Dendritic cell treated with granulocyte-macrophage colony-stimulating factor and Interleukin-4, amounts not matched to agents 40 ng/mL and 50 ng/mL, for 4 days (primary cell): ENCODE data around the gene BSDC1.
"Not testable (repeated sequence)": the region's sequence is repeated elsewhere in the genome, so short reads cannot be mapped to it uniquely, and the experiment has no call there.

ENCODE experiments used
- H3K27ac Mint-ChIP-seq: one replicate; pipeline ENCODE4 v1.8.0; 2022; ENCODE audit warnings: mild to moderate bottlenecking, mixed read lengths
- H3K27me3 Mint-ChIP-seq: one replicate; pipeline ENCODE4 v1.8.0; 2022; ENCODE audit warnings: mild to moderate bottlenecking, mixed read lengths
- H3K36me3 Mint-ChIP-seq: one replicate; pipeline ENCODE4 v1.8.0; 2022; ENCODE audit warnings: low read depth, mixed read lengths
- H3K4me1 Mint-ChIP-seq: one replicate; pipeline ENCODE4 v1.8.0; 2022; ENCODE audit warnings: low read depth, mixed read lengths
- H3K4me3 Mint-ChIP-seq: one replicate; pipeline ENCODE4 v1.8.0; 2022; ENCODE audit warnings: mild to moderate bottlenecking, moderate library complexity, mixed read lengths
- H3K9me3 Mint-ChIP-seq: one replicate; pipeline ENCODE4 v1.8.0; 2022; ENCODE audit warnings: mixed read lengths
- intact Hi-C: fragments of 100-400 bp; cut with micrococcal nuclease; formaldehyde crosslinking; loops from one replicate; pipeline ENCODE4 v1.15.0; 2022

BSDC1 gene

DNA sequence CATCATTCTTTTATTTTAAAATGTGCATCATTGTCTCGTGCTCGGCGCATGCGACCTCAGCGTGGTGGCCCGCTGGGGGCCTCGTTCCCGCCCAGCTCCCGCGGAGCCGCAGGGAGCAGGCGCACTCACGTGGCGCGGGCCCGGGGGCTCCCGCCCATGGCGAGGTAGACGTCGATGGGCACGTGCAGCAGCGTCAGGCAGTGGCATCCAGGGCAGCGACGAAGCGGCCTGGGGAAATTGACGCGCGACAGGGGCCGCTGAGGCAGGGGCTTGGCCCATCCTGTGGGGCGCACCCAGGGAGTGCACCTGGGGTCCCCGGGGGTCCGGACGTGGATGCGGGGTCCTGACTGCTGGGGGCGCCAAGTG is 33.0 kb downstream of the BSDC1 start:
- Mint-ChIP-seq H3K4me3 (no peak overlapping the region), H3K9me3 (no peaks in the 10 kb centered on the region), H3K27ac (no peak overlapping the region), H3K36me3 (peaks cover 51% of the 10 kb centered on the region), H3K27me3 (peaks cover 51% of the 10 kb centered on the region), H3K4me1 (peaks cover 26% of the 10 kb centered on the region)
- intact Hi-C loops: no loop called here

DNA sequence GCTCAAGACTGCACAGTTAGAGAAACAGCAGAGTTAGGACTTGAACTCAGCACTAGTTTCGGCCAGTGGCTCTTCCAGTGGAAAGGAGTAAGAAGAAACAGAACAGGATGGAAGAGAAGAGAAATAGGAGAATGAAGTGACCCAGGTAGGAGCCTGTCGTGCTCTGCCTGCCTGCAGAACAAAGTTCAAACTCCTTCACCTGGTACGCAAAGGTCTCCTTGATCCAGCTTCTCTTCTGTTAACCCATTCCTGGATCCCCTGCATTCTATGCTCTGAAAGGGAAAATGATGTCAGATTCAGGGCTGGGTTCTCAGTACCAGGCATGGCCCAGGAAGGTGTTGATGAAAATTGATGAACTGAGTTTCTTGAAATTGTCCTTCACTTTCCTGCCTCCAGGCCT is 35.8 kb downstream of the BSDC1 start:
- Mint-ChIP-seq H3K27ac (no peak overlapping the region), H3K27me3 (peaks cover 56% of the 10 kb centered on the region), H3K4me1 (peaks cover 36% of the 10 kb centered on the region), H3K4me3 (no peak overlapping the region), H3K9me3 (no peaks in the 10 kb centered on the region), H3K36me3 (peaks cover 31% of the 10 kb centered on the region)
- intact Hi-C loops: no loop called here

- H3K36me3 Mint-ChIP-seq: peaks cover 22% of the 10 kb centered on the region
- H3K4me3 Mint-ChIP-seq: no peak overlapping the region
- no peaks in the 10 kb centered on the region for H3K9me3 Mint-ChIP-seq
- H3K27ac Mint-ChIP-seq: no peak overlapping the region
- H3K4me1 Mint-ChIP-seq: peaks cover 40% of the 10 kb centered on the region
- H3K27me3 Mint-ChIP-seq: peaks cover 50% of the 10 kb centered on the region
- intact Hi-C loops: no loop called here
Observed at GRCh38 chr1:32357614-32358013, 36.6 kb downstream of the BSDC1 start.

DNA sequence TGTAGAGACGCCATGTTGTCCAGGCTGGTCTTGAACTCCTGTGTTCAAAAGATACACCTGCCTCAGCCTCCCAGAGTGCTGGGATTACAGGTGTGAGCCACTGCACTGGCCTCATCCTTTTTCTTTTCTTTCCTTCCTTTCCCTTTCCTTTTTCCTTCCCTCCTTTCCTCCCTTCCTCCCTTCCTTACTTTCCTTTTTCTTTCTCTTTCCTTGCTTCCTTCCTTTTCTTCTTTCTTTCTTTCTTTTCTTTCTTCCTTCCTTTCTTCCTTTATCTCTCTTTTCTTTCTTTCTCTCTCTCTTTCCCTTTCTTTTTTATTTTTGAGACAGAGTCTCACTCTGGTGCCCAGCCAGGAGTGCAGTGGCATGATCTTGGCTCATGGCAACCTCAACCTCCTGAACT is 37.8 kb downstream of the BSDC1 start:
- no peaks in the 10 kb centered on the region for H3K9me3 Mint-ChIP-seq
- peaks cover 40% of the 10 kb centered on the region for H3K4me1 Mint-ChIP-seq
- intact Hi-C loops: no loop called here
- no peak overlapping the region for H3K27ac Mint-ChIP-seq
- peaks cover 41% of the 10 kb centered on the region for H3K27me3 Mint-ChIP-seq
- peaks cover 17% of the 10 kb centered on the region for H3K36me3 Mint-ChIP-seq
- H3K4me3 Mint-ChIP-seq: no peak overlapping the region

DNA sequence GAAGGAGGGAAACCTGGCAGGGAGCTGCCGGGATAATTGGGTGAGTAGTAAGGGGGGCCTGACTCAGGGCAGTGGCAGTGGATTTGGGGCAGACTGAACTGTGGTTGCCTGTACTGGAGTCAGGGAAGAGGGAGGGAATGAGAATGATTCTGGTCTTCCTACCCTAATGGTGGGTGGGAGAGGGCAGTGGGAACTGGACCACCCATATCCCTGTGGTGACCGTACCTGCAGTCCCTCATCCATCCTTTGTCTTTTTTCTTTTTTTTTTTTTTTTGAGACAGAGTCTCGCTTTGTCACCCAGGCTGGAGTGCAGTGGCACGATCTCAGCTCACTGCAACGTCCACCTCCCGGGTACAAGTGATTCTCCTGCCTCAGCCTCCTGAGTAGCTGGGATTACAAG is 38.5 kb downstream of the BSDC1 start:
- intact Hi-C loops, H3K4me3 Mint-ChIP-seq, H3K9me3 Mint-ChIP-seq, H3K27ac Mint-ChIP-seq: not testable (repeated sequence)
- Mint-ChIP-seq H3K4me1 (peaks cover 40% of the 10 kb centered on the region), H3K36me3 (peaks cover 13% of the 10 kb centered on the region), H3K27me3 (peaks cover 35% of the 10 kb centered on the region)

DNA sequence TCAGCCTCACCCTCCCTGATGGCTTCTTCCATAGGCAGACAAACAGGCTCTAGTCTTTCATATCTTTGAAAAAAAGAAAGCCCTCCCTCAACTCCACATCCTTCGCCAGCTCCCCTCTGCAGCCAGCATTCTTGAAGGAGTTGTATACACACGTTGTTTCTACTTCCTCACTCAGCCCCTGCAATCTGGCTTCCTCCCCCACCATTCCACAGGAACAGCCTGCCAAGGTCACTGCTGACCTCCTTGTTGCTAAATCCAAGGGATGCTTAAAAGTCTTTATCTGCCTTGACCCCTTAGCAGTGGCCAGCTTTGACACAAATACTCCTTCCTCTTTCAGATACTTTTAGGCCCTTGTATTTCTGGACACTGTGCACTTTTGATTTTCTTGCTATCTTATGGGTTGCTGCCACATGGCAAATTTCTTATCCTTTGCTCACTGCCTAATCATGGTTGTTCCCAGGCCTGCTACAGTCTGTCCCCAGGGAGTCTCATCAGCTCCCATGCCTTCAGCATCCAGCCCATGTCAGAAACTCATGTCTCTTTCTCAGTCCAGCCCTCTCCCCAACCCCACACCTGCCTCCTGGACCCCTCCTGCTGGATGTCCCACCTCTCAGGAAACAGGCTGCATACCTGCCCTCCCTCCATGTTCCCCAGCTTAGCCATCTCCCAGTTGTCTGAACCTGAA is 40.2 kb downstream of the BSDC1 start:
- H3K36me3 Mint-ChIP-seq: peaks cover 8% of the 10 kb centered on the region
- peaks cover 22% of the 10 kb centered on the region for H3K27me3 Mint-ChIP-seq
- H3K4me3 Mint-ChIP-seq: peak overlapping the region; percentile 11
- H3K9me3 Mint-ChIP-seq: no peaks in the 10 kb centered on the region
- intact Hi-C loops: no loop called here
- H3K27ac Mint-ChIP-seq: peak overlapping the region; percentile 79
- peaks cover 47% of the 10 kb centered on the region for H3K4me1 Mint-ChIP-seq

DNA sequence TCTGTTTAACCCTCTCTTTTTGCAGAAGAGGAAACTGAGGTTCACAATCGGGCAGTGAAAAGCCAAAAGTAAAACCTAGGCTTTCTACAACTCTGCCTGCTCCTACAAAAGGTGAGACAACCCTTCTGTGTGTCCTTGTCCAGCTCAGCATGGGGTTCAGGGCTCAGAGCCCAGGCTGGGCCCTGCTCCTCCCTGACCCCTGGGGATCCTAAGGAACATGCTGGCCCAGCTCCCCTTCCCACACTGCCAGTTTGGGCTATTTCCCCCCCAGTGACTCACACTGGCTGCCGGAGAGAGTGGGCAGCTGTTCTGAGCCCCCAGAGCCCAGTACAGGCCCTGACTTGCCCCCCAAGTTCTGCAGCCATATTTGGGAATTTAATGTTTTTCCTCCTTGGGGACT is 40.8 kb downstream of the BSDC1 start:
- Mint-ChIP-seq H3K27me3 (peaks cover 22% of the 10 kb centered on the region), H3K4me1 (peaks cover 53% of the 10 kb centered on the region), H3K4me3 (no peak overlapping the region), H3K9me3 (no peaks in the 10 kb centered on the region), H3K27ac (peak overlapping the region; percentile 79), H3K36me3 (peaks cover 8% of the 10 kb centered on the region)
- intact Hi-C loops: no loop called here

DNA sequence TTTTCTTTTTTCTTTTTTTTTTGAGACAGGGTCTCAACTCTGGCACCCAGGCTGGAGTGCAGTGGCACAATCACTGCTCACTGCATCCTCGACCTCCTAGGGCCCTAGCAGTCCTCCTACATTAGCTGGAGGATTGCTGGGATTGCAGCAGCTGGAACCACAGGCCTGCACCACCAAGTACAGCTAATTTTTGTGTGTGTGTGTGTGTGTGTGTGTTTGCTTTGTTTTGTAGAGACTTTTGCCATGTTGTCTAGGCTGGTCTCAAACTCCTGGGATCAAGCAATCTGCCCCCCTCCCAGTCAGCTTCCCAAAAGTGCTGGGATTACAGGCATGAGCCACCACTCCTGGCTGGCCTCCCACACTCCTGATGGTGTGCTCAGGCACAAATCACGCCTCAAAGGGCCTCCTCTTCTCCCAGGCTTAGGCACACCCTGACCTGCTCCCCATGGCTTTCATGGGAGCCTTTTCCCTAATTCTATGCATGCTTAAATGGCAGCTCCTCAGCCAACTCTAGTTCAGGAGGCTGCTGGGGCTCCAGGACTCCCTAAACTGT is 41.3 kb downstream of the BSDC1 start:
- Mint-ChIP-seq H3K9me3 (no peaks in the 10 kb centered on the region), H3K27me3 (peaks cover 25% of the 10 kb centered on the region), H3K4me3 (peak overlapping the region; percentile 73), H3K4me1 (peaks cover 58% of the 10 kb centered on the region), H3K36me3 (peaks cover 8% of the 10 kb centered on the region), H3K27ac (peak overlapping the region; percentile 79)
- intact Hi-C loops: no loop called here

GRCh38 chr1:32352239-32352745 is 41.9 kb downstream of the BSDC1 start:
- intact Hi-C loops: no loop called here
- Mint-ChIP-seq H3K4me1 (peaks cover 60% of the 10 kb centered on the region), H3K27me3 (peaks cover 23% of the 10 kb centered on the region), H3K27ac (peak overlapping the region; percentile 79), H3K4me3 (peak overlapping the region; percentile 73), H3K9me3 (no peaks in the 10 kb centered on the region), H3K36me3 (peaks cover 8% of the 10 kb centered on the region)

- intact Hi-C loops: loop anchor here (1.0 kb wide), 1 partner anchor 12 kb away; no protein-coding TSS in a partner anchor
- peaks cover 8% of the 10 kb centered on the region for H3K36me3 Mint-ChIP-seq
- H3K4me3 Mint-ChIP-seq: peak overlapping the region; percentile 73
- H3K27ac Mint-ChIP-seq: peak overlapping the region; percentile 79
- H3K27me3 Mint-ChIP-seq: peaks cover 26% of the 10 kb centered on the region
- H3K9me3 Mint-ChIP-seq: no peaks in the 10 kb centered on the region
- H3K4me1 Mint-ChIP-seq: peaks cover 62% of the 10 kb centered on the region
Observed at GRCh38 chr1:32351399-32352238, 42.6 kb downstream of the BSDC1 start.

GRCh38 chr1:32350785-32351398 is 43.3 kb downstream of the BSDC1 start:
- peak overlapping the region; percentile 73 for H3K4me3 Mint-ChIP-seq
- H3K4me1 Mint-ChIP-seq: peaks cover 69% of the 10 kb centered on the region
- H3K36me3 Mint-ChIP-seq: peaks cover 8% of the 10 kb centered on the region
- H3K9me3 Mint-ChIP-seq: no peaks in the 10 kb centered on the region
- intact Hi-C loops: loop anchor here (1.0 kb wide), 1 partner anchor 12 kb away; no protein-coding TSS in a partner anchor
- peaks cover 31% of the 10 kb centered on the region for H3K27me3 Mint-ChIP-seq
- H3K27ac Mint-ChIP-seq: peak overlapping the region; percentile 79

DNA sequence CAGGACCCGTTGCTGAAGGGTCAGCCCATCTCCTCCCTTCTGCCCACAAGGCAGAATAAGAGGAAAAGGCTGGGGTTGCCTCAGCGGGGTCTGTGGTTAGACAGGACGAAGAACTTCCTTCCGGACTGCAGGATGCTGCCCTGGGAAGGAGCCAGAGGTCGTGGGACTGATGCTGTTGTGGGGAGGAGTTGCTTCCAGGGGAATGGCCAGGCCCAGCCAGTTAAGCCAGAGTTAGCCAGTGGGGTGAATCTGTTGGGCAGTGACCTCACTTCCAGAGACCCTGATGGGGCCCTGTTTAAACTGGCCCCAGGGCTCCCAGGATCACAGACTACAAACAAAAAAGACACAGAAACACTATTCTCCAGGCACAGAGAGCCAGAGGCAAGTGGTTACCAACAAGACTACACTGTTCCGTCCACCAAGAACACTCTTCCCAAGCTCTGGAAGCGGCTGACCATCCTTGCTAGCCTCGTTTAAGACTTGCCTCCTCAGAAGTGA is 45.0 kb downstream of the BSDC1 start:
- Mint-ChIP-seq H3K4me3 (no peak overlapping the region), H3K9me3 (no peaks in the 10 kb centered on the region), H3K27me3 (peaks cover 41% of the 10 kb centered on the region), H3K36me3 (no peaks in the 10 kb centered on the region), H3K27ac (peak overlapping the region; percentile 50), H3K4me1 (peaks cover 78% of the 10 kb centered on the region)
- intact Hi-C loops: no loop called here

DNA sequence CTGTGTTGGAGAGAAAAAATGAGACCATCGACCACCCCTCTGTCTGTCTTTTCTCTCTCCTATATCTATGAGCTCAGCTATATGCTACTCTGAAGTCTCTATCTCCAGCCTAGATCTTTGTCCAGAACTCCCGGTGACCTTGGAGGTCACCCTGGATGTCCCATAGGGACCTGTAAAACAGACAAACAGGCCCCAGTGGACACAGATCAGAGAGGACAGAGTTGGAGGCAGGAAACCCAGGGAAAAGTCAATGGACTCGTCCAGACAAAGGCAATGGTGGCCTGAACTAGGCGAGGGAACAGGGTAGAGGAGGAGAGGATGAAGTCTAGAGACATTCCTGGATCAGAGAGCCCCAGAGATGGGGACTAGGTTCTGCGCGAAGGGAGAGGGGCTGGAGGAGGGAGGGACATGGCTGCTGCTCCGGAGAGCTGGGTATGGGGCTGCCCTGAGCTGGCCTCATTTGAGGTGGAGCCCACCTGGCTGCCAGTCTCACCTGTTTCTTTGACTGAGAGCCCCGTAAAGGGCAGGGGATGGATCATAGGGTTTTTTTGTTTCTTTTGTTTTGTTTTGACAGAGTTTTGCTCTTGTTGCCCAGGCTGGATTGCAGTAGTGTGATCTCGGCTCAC is 47.6 kb downstream of the BSDC1 start:
- no peaks in the 10 kb centered on the region for H3K9me3 Mint-ChIP-seq
- peak overlapping the region; percentile 21 for H3K27ac Mint-ChIP-seq
- H3K36me3 Mint-ChIP-seq: no peaks in the 10 kb centered on the region
- no peak overlapping the region for H3K4me3 Mint-ChIP-seq
- H3K4me1 Mint-ChIP-seq: peaks cover 62% of the 10 kb centered on the region
- H3K27me3 Mint-ChIP-seq: peaks cover 47% of the 10 kb centered on the region
- intact Hi-C loops: no loop called here
